GM13977 (cell line): ENCODE data around the gene TMEM139.

Experiments
- DNase-seq: peaks from one replicate; pipeline ENCODE4 v3.0.0; 2012; ENCODE audit warnings: low spot score
- CTCF ChIP-seq: IDR thresholded peaks from 2 replicates; pipeline ENCODE4 v1.5.1; 2012; ENCODE audit warnings: mild to moderate bottlenecking, control low read depth; ENCODE audit not compliant: insufficient read depth; ENCODE audit errors: extremely low read depth, missing control alignments
- in situ Hi-C: fragments of 300-500 bp; cut with MboI; formaldehyde crosslinking; loops from one replicate; pipeline ENCODE4 v1.12.0; 2022; ENCODE audit warnings: low sequenced_read_pairs, low pct_unique_long_range_greater_than_20kb, mixed read lengths, inconsistent platforms; ENCODE audit not compliant: unreplicated experiment

TMEM139 gene

GRCh38 chr7:143247372-143247771 lies 37.4 kb upstream of the TMEM139 start:
- TF ChIP-seq CTCF: no peak
- no peak for DNase-seq
- in situ Hi-C loops: loop anchor here (25.0 kb wide), 1 partner anchor 165 kb away; the partner anchor contains the start of gene EPHA1

- no peak for DNase-seq
- no peak for TF ChIP-seq CTCF
- in situ Hi-C loops: loop anchor here (25.0 kb wide), 1 partner anchor 163 kb away; the partner anchor contains the start of gene EPHA1
These were observed 35.9 kb upstream of the TMEM139 start for GRCh38 chr7:143248761-143249354.

DNA sequence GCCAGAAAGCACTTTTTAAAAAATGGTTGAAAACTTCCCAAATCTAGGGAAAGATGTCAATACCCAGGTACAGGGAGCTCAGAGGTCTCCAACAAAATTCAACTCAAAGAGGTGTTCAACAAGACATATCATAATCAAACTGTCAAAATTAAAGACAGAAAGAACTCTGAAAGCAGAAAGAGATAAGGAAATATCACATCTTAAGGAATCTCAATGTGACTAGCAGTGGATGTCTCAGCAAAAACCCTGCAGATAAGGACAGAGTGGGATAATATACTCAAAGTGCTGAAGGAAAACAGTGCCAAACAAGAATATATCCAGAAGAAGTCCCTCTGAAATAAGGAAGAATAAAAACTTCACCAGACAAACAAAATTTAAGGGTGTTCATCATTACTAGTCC lies 34.6 kb upstream of the TMEM139 start:
- no peak for DNase-seq
- in situ Hi-C loops: loop anchor here (10.0 kb wide), 1 partner anchor 55 kb away; no protein-coding TSS in a partner anchor
- no peak for TF ChIP-seq CTCF

GRCh38 chr7:143250822-143251221 lies 33.9 kb upstream of the TMEM139 start:
- in situ Hi-C loops: loop anchor here (10.0 kb wide), 1 partner anchor 54 kb away; no protein-coding TSS in a partner anchor
- DNase-seq: no peak
- no peak for TF ChIP-seq CTCF

- in situ Hi-C loops: loop anchor here (10.0 kb wide), 1 partner anchor 53 kb away; no protein-coding TSS in a partner anchor
- no peak for TF ChIP-seq CTCF
- no peak for DNase-seq
These were observed 32.8 kb upstream of the TMEM139 start for GRCh38 chr7:143252006-143252405.

- in situ Hi-C loops: loop anchor here (10.0 kb wide), 1 partner anchor 49 kb away; no protein-coding TSS in a partner anchor
- no peak for TF ChIP-seq CTCF
- DNase-seq: no peak
These were observed 29.2 kb upstream of the TMEM139 start for GRCh38 chr7:143255564-143255963.
